Measurements from ENCODE around the gene LONP2. TPM values are rescaled to one million over a fixed set of nuclear protein-coding genes. Genes with fewer than 3 reads are reported as not detected.

Gene LONP2
- total and polyA plus RNA-seq, 2 of the 13 experiments (the other 11 are each of a cell fraction or from before 2014, with no cell fraction given), result 39.2 to 63.3 TPM

GRCh38 chr16:48203974-48204824 is 39.9 kb upstream of the LONP2 start (continued):
- peak; percentile 94 for TF ChIP-seq RERE (CRISPR knock-in tag; IDR thresholded peaks at IDR 0.05; ENCODE audit: low read depth)
- no peak for TF ChIP-seq BCLAF1 (IDR thresholded peaks at IDR 0.05)
- TF ChIP-seq STAT5B (CRISPR knock-in tag; IDR thresholded peaks at IDR 0.05), result 0 out of 2 replicates have a peak, but pooled peaks have one; percentile 37
- no peak for TF ChIP-seq RBM22 (optimal IDR thresholded peaks at IDR 0.05; ENCODE audit: low read length)
- TF ChIP-seq ZBTB43 (CRISPR knock-in tag; conservative IDR thresholded peaks at IDR 0.05), result no peak; the same call in 1 of the 2 replicates
- no peak for TF ChIP-seq TEAD2 (CRISPR knock-in tag; IDR thresholded peaks at IDR 0.05)
- TF ChIP-seq GLI4 (CRISPR knock-in tag; IDR thresholded peaks at IDR 0.05; ENCODE audit: borderline replicate concordance), result no peak
- TF ChIP-seq NKX3-1 (CRISPR knock-in tag; IDR thresholded peaks at IDR 0.05), result no peak
- peak; percentile 89 for TF ChIP-seq ZNF746 (CRISPR knock-in tag; IDR thresholded peaks at IDR 0.05)
- peak; percentile 59; the same call in 1 of the 2 replicates for TF ChIP-seq KMT2A (CRISPR knock-in tag; IDR thresholded peaks at IDR 0.05)
- TF ChIP-seq THYN1 (CRISPR knock-in tag; IDR thresholded peaks at IDR 0.05; ENCODE audit: borderline replicate concordance, low read depth), result no peak
- peak; percentile 98 for TF ChIP-seq ZNF296 (CRISPR knock-in tag; conservative IDR thresholded peaks at IDR 0.05)
- TF ChIP-seq ZFYVE20 (CRISPR knock-in tag; IDR thresholded peaks at IDR 0.05; ENCODE audit: borderline replicate concordance, low read depth), result no peak
- TF ChIP-seq ZNF564 (CRISPR knock-in tag; IDR thresholded peaks at IDR 0.05), result no peak
- TF ChIP-seq ZXDC (CRISPR knock-in tag; IDR thresholded peaks at IDR 0.05), result peak; percentile 61; the same call in 1 of the 2 replicates
